HEK293 (cell line): ENCODE results near the gene CTBP2.

Source experiments
- CTCF ChIA-PET: fragments of 350-600 bp; formaldehyde crosslinking; extraction: SDS; loops from one replicate; lab custom pipeline; 2021; ENCODE audit warnings: antibody characterized with exemption; lab: Yijun Ruan, JAX
- POLR2A ChIA-PET: fragments of 300-600 bp; formaldehyde crosslinking; extraction: SDS; loops from one replicate; lab custom pipeline; 2020; ENCODE audit warnings: antibody characterized with exemption, inconsistent platforms; lab: Yijun Ruan, JAX
- H3K27ac ChIP-seq: fragments of 200-500 bp; sonication (Bioruptor generic); 2 replicates; pipeline ENCODE4 v1.5.1; 2014; ENCODE audit warnings: low read depth, low read length, control low read depth, inconsistent platforms; ENCODE audit errors: extremely low read depth
- H3K36me3 ChIP-seq, 2 experiments: fragments of 200-500 bp in 1 of 2; sonication (Bioruptor generic) in 1 of 2; 1 replicate in 1 of 2; 2 replicates in 1 of 2; pipeline ENCODE4 v1.5.1; 2014 to 2017; ENCODE audit warnings: inconsistent platforms in 2 of 2, low read length in 2 of 2; ENCODE audit not compliant: control insufficient read depth in 2 of 2, insufficient read depth in 1 of 2
- H3K4me1 ChIP-seq: fragments of 200-500 bp; sonication (Bioruptor generic); 2 replicates; pipeline ENCODE4 v1.5.1; 2014; ENCODE audit warnings: mild to moderate bottlenecking, low read length, inconsistent platforms; ENCODE audit not compliant: control insufficient read depth, insufficient read depth
- H3K4me3 ChIP-seq: 2 replicates; pipeline ENCODE4 v1.5.1; 2011; ENCODE audit warnings: low read depth, mild to moderate bottlenecking, control low read depth, low read length, moderate library complexity
- H3K9me3 ChIP-seq: fragments of 200-500 bp; sonication (Bioruptor generic); 2 replicates; pipeline ENCODE4 v1.5.1; 2014; ENCODE audit warnings: low read depth, low read length, inconsistent platforms; ENCODE audit not compliant: control insufficient read depth, insufficient read depth
- GLI4 ChIP-seq: fragments of 450-650 bp; formaldehyde crosslinking; IDR thresholded peaks from 2 replicates; pipeline ENCODE4 v1.5.1; 2016; ENCODE audit warnings: missing biosample characterization, missing genetic modification characterization
- GLIS1 ChIP-seq: fragments of 450-650 bp; formaldehyde crosslinking; IDR thresholded peaks from 2 replicates; pipeline ENCODE4 v1.5.1; 2016; ENCODE audit warnings: missing biosample characterization, missing genetic modification characterization
- HOXD13 ChIP-seq: sonication (generic); formaldehyde crosslinking; IDR thresholded peaks from 2 replicates; pipeline ENCODE4 v1.8.0; 2022; ENCODE audit warnings: missing genetic modification reagents, borderline replicate concordance
- KLF10 ChIP-seq: fragments of 450-650 bp; IDR thresholded peaks from 2 replicates; pipeline ENCODE4 v1.5.1; 2018; ENCODE audit warnings: missing biosample characterization, mild to moderate bottlenecking, missing genetic modification characterization
- MYNN ChIP-seq: fragments of 450-650 bp; formaldehyde crosslinking; IDR thresholded peaks from 2 replicates; pipeline ENCODE4 v1.5.1; 2016; ENCODE audit warnings: missing biosample characterization, missing genetic modification characterization, borderline replicate concordance
- PRDM1 ChIP-seq: fragments of 450-650 bp; formaldehyde crosslinking; IDR thresholded peaks from 2 replicates; pipeline ENCODE4; 2016; ENCODE audit warnings: missing biosample characterization, missing genetic modification characterization
- PRDM10 ChIP-seq: fragments of 450-650 bp; formaldehyde crosslinking; IDR thresholded peaks from 2 replicates; pipeline ENCODE4 v1.5.1; 2016; ENCODE audit warnings: missing biosample characterization, missing genetic modification characterization
- SALL2 ChIP-seq: fragments of 450-650 bp; formaldehyde crosslinking; IDR thresholded peaks from 2 replicates; pipeline ENCODE4 v1.5.0; 2017; ENCODE audit warnings: missing biosample characterization, mild to moderate bottlenecking, missing genetic modification characterization, borderline replicate concordance
- SCRT2 ChIP-seq: fragments of 450-650 bp; formaldehyde crosslinking; IDR thresholded peaks from 2 replicates; pipeline ENCODE4 v1.5.1; 2016; ENCODE audit warnings: missing biosample characterization, missing genetic modification characterization
- SP2 ChIP-seq: fragments of 450-650 bp; formaldehyde crosslinking; IDR thresholded peaks from 2 replicates; pipeline ENCODE4 v1.5.1; 2016; ENCODE audit warnings: missing biosample characterization, missing genetic modification characterization
- ZBTB49 ChIP-seq: fragments of 450-650 bp; formaldehyde crosslinking; IDR thresholded peaks from 2 replicates; pipeline ENCODE4 v1.5.1; 2016; ENCODE audit warnings: missing biosample characterization, missing genetic modification characterization, low read depth
- ZBTB7A ChIP-seq: fragments of 450-650 bp; formaldehyde crosslinking; IDR thresholded peaks from 2 replicates; pipeline ENCODE4 v1.5.1; 2016; ENCODE audit warnings: low read depth, missing biosample characterization, missing genetic modification characterization
- ZFP69B ChIP-seq: fragments of 450-650 bp; formaldehyde crosslinking; IDR thresholded peaks from 2 replicates; pipeline ENCODE4 v1.5.1; 2016; ENCODE audit warnings: missing biosample characterization, missing genetic modification characterization
- ZNF114 ChIP-seq: fragments of 450-650 bp; formaldehyde crosslinking; IDR thresholded peaks from 2 replicates; pipeline ENCODE4 v1.5.0; 2017; ENCODE audit warnings: missing biosample characterization, missing genetic modification characterization
- ZNF121 ChIP-seq: fragments of 450-650 bp; formaldehyde crosslinking; IDR thresholded peaks from 2 replicates; pipeline ENCODE4 v1.5.1; 2016; ENCODE audit warnings: missing biosample characterization, missing genetic modification characterization
- ZNF133 ChIP-seq: fragments of 450-650 bp; formaldehyde crosslinking; IDR thresholded peaks from 2 replicates; pipeline ENCODE4 v1.5.1; 2016; ENCODE audit warnings: missing biosample characterization, missing genetic modification characterization
- ZNF169 ChIP-seq: fragments of 450-650 bp; formaldehyde crosslinking; IDR thresholded peaks from 2 replicates; pipeline ENCODE4 v1.5.1; 2016; ENCODE audit warnings: missing biosample characterization, missing genetic modification characterization
- ZNF175 ChIP-seq: fragments of 450-650 bp; formaldehyde crosslinking; IDR thresholded peaks from 2 replicates; pipeline ENCODE4 v1.5.1; 2016; ENCODE audit warnings: missing biosample characterization, missing genetic modification characterization
- ZNF223 ChIP-seq: fragments of 450-650 bp; formaldehyde crosslinking; IDR thresholded peaks from 2 replicates; pipeline ENCODE4 v1.5.1; 2016; ENCODE audit warnings: missing biosample characterization, missing genetic modification characterization
- ZNF26 ChIP-seq: fragments of 450-650 bp; formaldehyde crosslinking; IDR thresholded peaks from 2 replicates; pipeline ENCODE4 v1.5.1; 2016; ENCODE audit warnings: missing biosample characterization, missing genetic modification characterization
- ZNF280C ChIP-seq: fragments of 450-650 bp; formaldehyde crosslinking; IDR thresholded peaks from 2 replicates; pipeline ENCODE4 v1.5.1; 2016; ENCODE audit warnings: missing biosample characterization, missing genetic modification characterization
- ZNF335 ChIP-seq: fragments of 450-650 bp; formaldehyde crosslinking; conservative IDR thresholded peaks from 2 replicates; pipeline ENCODE4 v1.5.1; 2016; ENCODE audit warnings: missing biosample characterization, missing genetic modification characterization
- ZNF341 ChIP-seq: fragments of 450-650 bp; formaldehyde crosslinking; IDR thresholded peaks from 2 replicates; pipeline ENCODE4; 2016; ENCODE audit warnings: low read depth, missing biosample characterization, missing genetic modification characterization
- ZNF449 ChIP-seq: fragments of 450-650 bp; formaldehyde crosslinking; IDR thresholded peaks from 2 replicates; pipeline ENCODE4 v1.5.1; 2017; ENCODE audit warnings: missing biosample characterization, mild to moderate bottlenecking, missing genetic modification characterization, moderate library complexity
- ZNF488 ChIP-seq: fragments of 450-650 bp; formaldehyde crosslinking; IDR thresholded peaks from 2 replicates; pipeline ENCODE4 v1.5.1; 2016; ENCODE audit warnings: missing biosample characterization, missing genetic modification characterization
- ZNF624 ChIP-seq: fragments of 450-650 bp; formaldehyde crosslinking; IDR thresholded peaks from 2 replicates; pipeline ENCODE4 v1.5.1; 2017; ENCODE audit warnings: missing biosample characterization, missing genetic modification characterization
- ZNF777 ChIP-seq: fragments of 450-650 bp; formaldehyde crosslinking; IDR thresholded peaks from 2 replicates; pipeline ENCODE4 v1.5.1; 2017; ENCODE audit warnings: missing biosample characterization, missing genetic modification characterization, borderline replicate concordance

CTBP2 gene

GRCh38 chr10:125029584-125030242 lies 130.7 kb downstream of the CTBP2 start:
- TF ChIP-seq ZNF175 (no peak), ZFP69B (no peak), GLI4 (tag by site-specific recombination) (no peak), KLF10 (tag by site-specific recombination) (no peak), ZNF169 (tag by site-specific recombination) (no peak), PRDM1 (tag by site-specific recombination) (no peak), ZNF114 (tag by site-specific recombination) (no peak), HOXD13 (CRISPR knock-in tag) (no peak), MYNN (tag by site-specific recombination) (no peak), PRDM10 (tag by site-specific recombination) (0 out of 2 replicates have a peak, but pooled peaks have one; percentile 15), ZNF133 (tag by site-specific recombination) (no peak), GLIS1 (tag by site-specific recombination) (peak; percentile 21; the same call in 1 of the 2 replicates), ZNF449 (tag by site-specific recombination) (no peak), ZNF26 (tag by site-specific recombination) (no peak), ZNF341 (tag by site-specific recombination) (no peak), ZBTB49 (tag by site-specific recombination) (no peak), ZNF777 (tag by site-specific recombination) (no peak), SP2 (tag by site-specific recombination) (no peak), ZNF280C (tag by site-specific recombination) (no peak), ZBTB7A (no peak), ZNF223 (no peak), ZNF121 (no peak), SCRT2 (tag by site-specific recombination) (0 out of 2 replicates have a peak, but pooled peaks have one; percentile 18), ZNF488 (tag by site-specific recombination) (no peak), SALL2 (tag by site-specific recombination) (no peak), ZNF335 (no peak), ZNF624 (tag by site-specific recombination) (no peak)
- Histone ChIP-seq H3K4me1 (peaks cover 10% of the 10 kb centered on the region), H3K9me3 (no peaks in the 10 kb centered on the region), H3K4me3 (no peak overlapping the region), H3K27ac (no peak overlapping the region), H3K36me3 (peaks cover 0 to 14% of the 10 kb centered on the region in 2 experiments; a peak in 1 of 3 replicates)
- POLR2A ChIA-PET = no interaction called here
- CTCF ChIA-PET = no interaction called here
